HEK293 (cell line): Measurements from ENCODE around the gene NACA2.
A peak's percentile ranks its signal among the peaks of the same experiment; 100 is the strongest.

Source experiments
- ELK4 ChIP-seq: IDR thresholded peaks from 2 replicates; pipeline ENCODE4 v1.6.1; 2011; ENCODE audit warnings: mild to moderate bottlenecking, low read depth, low read length, borderline replicate concordance
- REST ChIP-seq: fragments of 450-650 bp; formaldehyde crosslinking; IDR thresholded peaks from 2 replicates; pipeline ENCODE4 v1.5.1; 2016; ENCODE audit warnings: missing biosample characterization, missing genetic modification characterization
- SETDB1 ChIP-seq: IDR thresholded peaks from one replicate; pipeline ENCODE4 v1.6.1; 2017; ENCODE audit warnings: mild to moderate bottlenecking, low read length, moderate library complexity, mixed read lengths; ENCODE audit not compliant: insufficient read length
- ZBTB7A ChIP-seq: fragments of 450-650 bp; formaldehyde crosslinking; IDR thresholded peaks from 2 replicates; pipeline ENCODE4 v1.5.1; 2016; ENCODE audit warnings: low read depth, missing biosample characterization, missing genetic modification characterization
- ZNF660 ChIP-seq: fragments of 450-650 bp; IDR thresholded peaks from 2 replicates; pipeline ENCODE4 v1.5.1; 2018; ENCODE audit warnings: missing biosample characterization, mild to moderate bottlenecking, missing genetic modification characterization
- TF ChIP-seq, protein P1 (sequence below): fragments of 450-650 bp; formaldehyde crosslinking; IDR thresholded peaks from 2 replicates; pipeline ENCODE4 v1.5.1; 2016; ENCODE audit warnings: missing biosample characterization, missing genetic modification characterization

GRCh38 chr17:61619493-61619892 lies 28.5 kb upstream of the NACA2 start:
- TF ChIP-seq ELK4 (no peak), SETDB1 (peak; percentile 100), ZNF660 (tag by site-specific recombination) (no peak), REST (tag by site-specific recombination) (no peak), ZBTB7A (tag by site-specific recombination) (no peak)
- TF ChIP-seq, protein P1, sequence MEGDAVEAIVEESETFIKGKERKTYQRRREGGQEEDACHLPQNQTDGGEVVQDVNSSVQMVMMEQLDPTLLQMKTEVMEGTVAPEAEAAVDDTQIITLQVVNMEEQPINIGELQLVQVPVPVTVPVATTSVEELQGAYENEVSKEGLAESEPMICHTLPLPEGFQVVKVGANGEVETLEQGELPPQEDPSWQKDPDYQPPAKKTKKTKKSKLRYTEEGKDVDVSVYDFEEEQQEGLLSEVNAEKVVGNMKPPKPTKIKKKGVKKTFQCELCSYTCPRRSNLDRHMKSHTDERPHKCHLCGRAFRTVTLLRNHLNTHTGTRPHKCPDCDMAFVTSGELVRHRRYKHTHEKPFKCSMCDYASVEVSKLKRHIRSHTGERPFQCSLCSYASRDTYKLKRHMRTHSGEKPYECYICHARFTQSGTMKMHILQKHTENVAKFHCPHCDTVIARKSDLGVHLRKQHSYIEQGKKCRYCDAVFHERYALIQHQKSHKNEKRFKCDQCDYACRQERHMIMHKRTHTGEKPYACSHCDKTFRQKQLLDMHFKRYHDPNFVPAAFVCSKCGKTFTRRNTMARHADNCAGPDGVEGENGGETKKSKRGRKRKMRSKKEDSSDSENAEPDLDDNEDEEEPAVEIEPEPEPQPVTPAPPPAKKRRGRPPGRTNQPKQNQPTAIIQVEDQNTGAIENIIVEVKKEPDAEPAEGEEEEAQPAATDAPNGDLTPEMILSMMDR (tag by site-specific recombination) = no peak
